Activated CD4-positive, alpha-beta T cell treated with anti-CD3 and anti-CD28 coated beads, Interleukin-2, amount 50 U/mL, for 48 hours (primary cell): Measurements from ENCODE around the gene MBD2.
"Not testable (repeated sequence)": the region's sequence is repeated elsewhere in the genome, so short reads cannot be mapped to it uniquely, and the experiment has no call there.

ENCODE experiments used
- DNase-seq, 2 experiments: peaks; one replicate each; pipeline ENCODE4 v3.0.0-alpha.2; 2020

Gene MBD2, protein sequence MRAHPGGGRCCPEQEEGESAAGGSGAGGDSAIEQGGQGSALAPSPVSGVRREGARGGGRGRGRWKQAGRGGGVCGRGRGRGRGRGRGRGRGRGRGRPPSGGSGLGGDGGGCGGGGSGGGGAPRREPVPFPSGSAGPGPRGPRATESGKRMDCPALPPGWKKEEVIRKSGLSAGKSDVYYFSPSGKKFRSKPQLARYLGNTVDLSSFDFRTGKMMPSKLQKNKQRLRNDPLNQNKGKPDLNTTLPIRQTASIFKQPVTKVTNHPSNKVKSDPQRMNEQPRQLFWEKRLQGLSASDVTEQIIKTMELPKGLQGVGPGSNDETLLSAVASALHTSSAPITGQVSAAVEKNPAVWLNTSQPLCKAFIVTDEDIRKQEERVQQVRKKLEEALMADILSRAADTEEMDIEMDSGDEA

GRCh38 chr18:54224379-54225014 lies at the start of gene MBD2:
Gene MBD2 (minus strand): TSS chr18:54224669. CDS start chr18:54224559, 110 bp downstream.
- peak; percentile 95 to 96 for DNase-seq

- peak; percentile 66 to 77 for DNase-seq
Observed at GRCh38 chr18:54269893-54270844, 45.7 kb upstream of the MBD2 start.

DNA sequence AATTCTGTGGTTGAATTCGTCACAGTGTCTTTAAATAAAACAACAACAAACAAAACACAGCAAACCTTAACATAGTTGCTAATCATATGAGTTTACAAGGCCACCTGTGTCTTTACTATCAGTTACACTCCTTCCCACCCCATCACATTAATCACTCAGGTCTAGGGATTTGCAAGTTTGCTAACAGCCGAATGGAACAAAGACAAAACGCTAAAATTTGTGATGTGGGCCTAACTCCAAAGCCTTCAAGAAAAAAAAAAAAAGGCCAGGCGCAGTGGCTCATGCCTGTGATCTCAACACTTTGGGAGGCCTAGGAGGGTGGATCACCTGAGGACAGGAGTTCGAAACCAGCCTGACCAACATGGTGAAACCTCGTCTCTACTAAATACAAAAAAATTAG lies 44.3 kb upstream of the MBD2 start:
- DNase-seq, result no peak

GRCh38 chr18:54267701-54268100 lies 43.2 kb upstream of the MBD2 start:
- no peak for DNase-seq

DNA sequence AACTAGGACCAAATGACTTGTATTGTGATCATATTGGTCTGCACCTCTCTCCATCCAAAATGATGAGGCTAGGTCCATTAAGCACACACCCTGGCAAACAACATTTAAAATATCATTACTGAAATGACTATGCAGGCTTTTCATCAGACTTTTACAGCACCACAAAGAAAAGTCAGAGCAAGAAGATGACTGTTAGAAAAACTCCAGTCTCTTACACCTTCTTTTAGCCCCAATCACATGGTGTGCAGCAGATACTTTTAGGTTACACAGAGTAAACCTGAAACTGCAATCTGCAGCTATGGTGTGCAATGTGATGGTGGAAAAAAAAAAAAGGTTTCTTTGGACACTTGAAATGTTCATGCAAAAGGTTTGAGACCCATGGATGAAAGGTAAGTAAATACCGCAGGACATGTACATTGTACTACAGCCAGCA lies 39.5 kb upstream of the MBD2 start:
- no peak for DNase-seq

DNA sequence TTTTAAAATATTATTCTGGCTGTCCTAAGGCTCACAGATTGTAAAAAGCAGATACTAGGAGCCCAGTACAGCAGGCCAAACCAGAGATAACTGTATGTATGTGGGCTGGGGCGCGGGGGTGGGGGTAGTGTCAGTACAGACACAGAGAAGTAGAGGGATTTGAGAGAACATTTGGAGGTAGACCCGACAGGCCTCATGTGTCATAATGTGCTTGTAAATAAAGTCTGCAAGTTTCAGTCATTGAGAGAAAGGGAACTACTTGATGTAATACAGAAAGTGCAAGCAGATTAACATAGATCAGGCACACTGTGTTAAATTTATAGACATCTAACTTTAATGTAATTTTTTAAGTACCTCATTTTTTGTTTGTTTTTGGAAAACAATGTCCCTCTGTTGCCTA lies 37.4 kb upstream of the MBD2 start:
- peak; percentile 69 to 75 for DNase-seq

DNA sequence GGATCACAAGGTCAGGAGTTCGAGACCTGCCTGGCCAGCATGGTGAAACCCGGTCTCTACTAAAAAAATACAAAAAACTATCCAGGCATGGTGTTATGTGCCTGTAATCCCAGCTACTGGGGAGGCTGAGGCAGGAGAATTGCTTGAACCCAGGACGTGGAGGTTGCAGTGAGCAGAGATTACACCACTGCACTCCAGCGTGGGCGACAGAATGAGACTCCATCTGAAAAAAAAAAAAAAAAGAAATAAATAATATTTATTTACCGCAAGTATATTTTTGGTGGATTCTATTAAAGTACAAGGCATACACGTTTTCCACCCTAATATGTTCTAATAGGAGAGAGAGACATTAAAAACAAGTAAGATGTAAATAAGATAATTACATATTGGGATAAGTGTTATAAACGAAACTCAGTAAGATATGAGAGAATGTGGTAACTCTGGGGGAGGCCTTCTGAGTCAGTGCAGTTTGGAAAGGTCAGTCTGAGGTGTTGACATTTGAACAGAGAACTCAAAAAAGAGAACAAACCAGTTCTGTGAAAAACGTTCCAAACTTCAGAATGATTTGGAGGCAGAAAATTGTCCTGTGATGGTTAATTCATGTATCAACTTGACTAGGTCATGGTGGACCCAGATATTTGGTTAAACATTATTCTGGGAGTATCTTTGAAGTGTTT lies 36.1 kb upstream of the MBD2 start:
- no peak for DNase-seq

- not testable (repeated sequence) for DNase-seq
Observed at GRCh38 chr18:54257818-54258217, 33.3 kb upstream of the MBD2 start.

DNA sequence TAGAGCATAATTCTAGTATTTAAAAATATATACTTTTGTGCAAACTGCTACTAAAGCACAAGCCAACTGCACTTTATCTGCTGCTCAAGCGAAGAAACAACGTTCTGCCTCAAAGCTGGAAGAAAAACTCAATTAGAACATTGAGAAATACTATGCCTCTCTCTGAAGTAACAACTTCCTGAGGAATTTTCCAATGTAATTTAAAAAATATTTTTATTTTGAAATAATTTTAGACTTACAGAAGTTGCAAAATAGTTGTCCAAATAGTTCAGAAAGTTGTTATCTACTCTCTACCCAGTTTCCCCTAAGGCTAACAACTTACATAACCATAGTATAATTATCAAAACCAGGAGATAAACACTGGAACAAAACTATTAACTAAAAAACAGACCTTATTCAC lies 32.5 kb upstream of the MBD2 start:
- DNase-seq, result no peak

DNA sequence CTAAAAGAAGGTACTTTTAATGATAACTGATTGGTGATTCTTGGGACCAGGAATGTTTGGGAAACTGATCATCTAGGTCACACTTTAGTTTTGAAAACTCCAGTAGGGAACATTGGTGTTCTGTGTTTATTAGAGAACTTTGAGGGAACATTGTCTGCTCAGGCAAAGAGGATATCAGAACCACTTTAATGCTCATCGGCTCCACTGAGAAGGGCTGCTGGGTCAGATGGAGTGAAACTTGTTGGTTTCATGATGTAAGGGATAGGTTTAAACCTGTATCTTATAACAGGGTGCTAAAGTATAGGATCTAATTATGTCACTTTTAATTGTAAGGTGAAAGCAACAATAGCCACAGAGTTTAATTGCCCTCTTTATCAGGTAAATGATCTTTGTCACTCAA lies 30.7 kb upstream of the MBD2 start:
- no peak for DNase-seq

DNA sequence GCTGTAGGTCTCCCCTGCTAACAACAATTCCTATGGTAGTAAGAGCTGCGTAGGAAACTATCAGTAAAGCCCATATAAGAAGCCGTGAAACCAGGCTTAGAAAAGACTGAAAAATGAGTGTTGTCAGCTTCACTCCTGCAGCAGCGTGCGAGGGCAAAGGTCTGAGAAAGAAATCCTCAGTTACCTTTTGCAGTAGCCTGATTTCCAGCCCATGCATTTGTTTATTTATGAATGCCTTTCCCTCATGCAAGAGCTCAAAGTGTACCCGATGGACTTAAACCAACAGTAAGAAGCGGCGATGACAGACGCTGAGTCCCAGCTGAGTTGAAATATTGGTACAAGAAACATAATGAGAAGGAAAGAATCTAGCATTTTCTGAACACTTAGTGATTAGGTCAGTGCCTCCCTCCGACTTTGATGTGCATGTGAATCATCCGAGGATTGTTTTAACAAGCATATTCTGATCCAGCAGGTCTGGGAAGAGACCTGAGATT lies 29.8 kb upstream of the MBD2 start:
- no peak for DNase-seq

GRCh38 chr18:54251606-54252390 lies 27.3 kb upstream of the MBD2 start:
- DNase-seq, result no peak

DNA sequence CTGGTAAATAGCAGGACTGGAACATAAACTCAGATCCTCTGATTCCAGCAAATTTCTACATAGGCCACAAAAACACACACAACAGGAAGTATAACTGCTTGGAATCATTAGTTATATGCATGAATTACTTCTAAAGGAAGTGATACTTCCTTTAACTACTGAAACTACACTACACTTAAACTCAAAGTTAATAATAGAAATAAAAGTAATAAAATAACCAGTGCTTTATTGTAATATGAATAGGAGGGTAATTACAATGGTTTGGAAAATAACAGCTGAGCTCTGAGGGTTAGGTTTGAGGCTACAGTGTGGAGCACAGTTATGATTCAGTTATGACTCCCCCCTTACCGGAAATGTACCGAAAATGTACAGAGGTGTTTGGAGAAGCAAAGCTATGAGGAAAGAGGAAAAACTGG lies 26.4 kb upstream of the MBD2 start:
- DNase-seq, result no peak

DNA sequence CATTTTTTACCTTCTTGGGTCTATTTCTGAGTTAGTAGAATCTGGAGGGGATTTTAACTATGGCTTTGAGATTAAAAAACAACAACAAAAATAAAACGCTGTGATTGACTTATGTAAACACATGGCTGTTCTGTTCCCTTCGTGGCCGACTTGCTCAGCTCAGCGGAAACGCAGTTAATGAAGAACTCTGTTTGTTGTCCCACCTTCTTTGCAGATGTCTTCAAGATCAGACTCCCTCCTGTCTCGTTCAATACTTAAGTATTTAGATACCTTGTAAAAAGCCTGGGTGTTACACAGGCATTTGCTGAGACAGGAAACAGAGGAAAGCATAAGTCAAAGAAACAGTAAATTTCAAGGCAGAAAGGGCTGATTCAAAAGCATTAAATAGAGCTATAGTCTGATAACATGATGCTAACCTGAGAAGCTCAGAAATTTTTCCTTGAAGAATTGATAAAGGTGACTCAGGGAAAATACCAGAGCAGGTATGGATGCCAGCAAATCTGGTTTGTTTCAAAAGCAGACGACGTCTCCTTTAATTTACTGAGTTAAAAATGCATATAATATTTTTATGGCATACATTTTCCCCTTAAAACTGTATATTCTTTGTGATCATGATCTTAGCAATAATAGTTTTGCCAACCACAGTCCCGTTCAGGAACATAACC lies 23.2 kb upstream of the MBD2 start:
- no peak for DNase-seq

- no peak for DNase-seq
Observed at GRCh38 chr18:54242327-54242726, 17.9 kb upstream of the MBD2 start.

DNA sequence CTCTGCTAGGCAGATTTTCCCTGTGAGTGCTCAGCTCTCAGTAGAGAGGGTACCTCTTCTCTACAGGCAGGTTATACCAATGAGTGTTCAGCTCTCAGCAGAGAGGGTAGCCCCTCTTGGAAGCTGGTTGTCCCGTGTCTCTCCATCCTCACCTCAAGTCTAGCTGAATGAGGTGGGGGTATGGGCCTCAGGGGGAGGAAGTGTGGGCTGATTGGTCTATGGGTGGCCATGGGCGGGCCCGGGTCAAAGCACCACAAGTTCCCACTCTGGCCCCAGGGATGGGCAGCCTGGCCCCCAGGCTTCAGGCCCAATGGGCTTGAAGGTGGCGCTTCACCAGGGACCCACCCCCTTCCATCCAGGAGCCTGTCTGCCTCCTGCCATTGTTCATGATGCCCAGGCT lies 17.0 kb upstream of the MBD2 start:
- no peak for DNase-seq

GRCh38 chr18:54240629-54241107 lies 16.2 kb upstream of the MBD2 start:
- no peak for DNase-seq

DNA sequence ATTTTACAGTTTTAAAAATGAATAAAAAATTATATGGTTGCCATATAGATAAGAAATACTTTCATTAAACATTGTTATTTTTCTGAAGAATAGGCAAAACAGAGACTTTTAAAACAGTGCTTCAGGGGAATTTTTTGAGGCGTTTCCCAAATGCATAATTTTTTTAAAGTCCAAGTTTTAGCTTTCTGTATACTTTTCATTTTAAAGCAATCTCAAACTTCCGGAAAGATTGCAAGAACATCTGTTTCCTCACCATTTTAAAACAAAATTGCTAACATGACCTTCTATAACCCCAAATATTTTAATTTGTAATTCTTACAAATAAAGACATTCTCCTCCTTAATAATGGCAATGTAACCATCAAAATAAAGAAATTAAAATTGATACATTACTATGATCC lies 15.1 kb upstream of the MBD2 start:
- DNase-seq, result no peak

GRCh38 chr18:54239091-54239490 lies 14.6 kb upstream of the MBD2 start:
- no peak for DNase-seq

DNA sequence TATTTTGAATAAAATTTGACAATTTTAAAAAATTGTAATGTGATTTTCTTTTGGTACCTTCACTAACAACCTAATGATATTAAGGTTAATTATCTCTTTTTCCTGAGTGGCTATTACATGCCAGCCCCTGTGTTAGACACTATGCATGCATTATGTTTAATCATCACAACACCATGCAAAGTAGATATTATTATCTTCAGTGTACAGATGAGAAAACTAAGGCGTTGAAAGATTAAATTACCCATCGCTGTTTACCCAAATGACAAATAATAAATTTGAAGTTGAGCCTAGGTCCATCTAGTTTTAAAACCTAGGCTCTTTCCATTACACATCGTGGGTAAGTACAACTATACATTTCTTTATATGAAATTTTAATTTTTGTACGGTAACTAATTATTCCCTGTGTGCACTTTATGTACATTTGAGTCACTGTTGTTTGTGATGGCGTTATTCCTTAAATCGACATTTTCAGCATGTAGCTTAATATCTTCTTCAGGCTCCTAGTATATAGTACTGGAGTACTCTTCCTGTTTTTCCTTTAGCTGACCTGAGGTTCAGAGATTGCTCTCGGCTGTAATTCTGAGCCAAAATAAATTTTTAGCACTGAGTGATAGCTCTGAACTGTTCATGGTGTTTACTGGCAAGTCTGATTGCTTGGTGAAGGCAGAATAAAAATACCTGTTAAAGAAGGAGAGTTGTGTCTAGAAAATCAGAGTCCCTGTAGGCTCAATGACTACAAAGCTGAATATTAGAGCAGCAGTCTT lies 13.9 kb upstream of the MBD2 start:
- no peak for DNase-seq
